Measurements from ENCODE around the gene UAP1L1. TPM values are rescaled to one million over a fixed set of nuclear protein-coding genes. Genes with fewer than 3 reads are reported as not detected.

Gene UAP1L1
- total RNA-seq, 1 experiment from 2014 or later, result 6.6 TPM

- no peak overlapping the region for H2BK15ac ChIP-seq (ENCODE audit: low read depth, low read length)
- no peak overlapping the region for H2BK20ac ChIP-seq (ENCODE audit: low read depth, low read length, poor library complexity, severe bottlenecking)
- H3K79me1 ChIP-seq (ENCODE audit: insufficient read depth, low read depth, low read length, poor library complexity, severe bottlenecking), result no peaks in the 10 kb centered on the region
- no peak overlapping the region for H3K56ac ChIP-seq (ENCODE audit: insufficient read length, low read depth, low read length)
- H4K5ac ChIP-seq (ENCODE audit: insufficient read length, low read depth, low read length), result no peak overlapping the region
- no peak for DNase-seq
- H3T11ph ChIP-seq (ENCODE audit: low read length), result no peak overlapping the region
- no peak overlapping the region for H2BK120ac ChIP-seq (ENCODE audit: low read depth, low read length, poor library complexity, severe bottlenecking)
- Mint-ChIP-seq H3K27ac (no peak overlapping the region), H3K4me3 (peak overlapping the region; percentile 58 to 75), H3K9me3 (no peaks in the 10 kb centered on the region), H3K36me3 (ENCODE audit: insufficient read depth in 1 of 3, low read depth in 3 of 3) (peaks cover 0 to 5% (median 4%) of the 10 kb centered on the region in 3 experiments; a peak in 4 of 7 replicates), H3K4me1 (peaks cover 13 to 25% of the 10 kb centered on the region in 2 experiments), H3K27me3 (ENCODE audit: low read depth) (peaks cover 3% of the 10 kb centered on the region; the same call in 1 of the 2 replicates)
- H3K9me3 ChIP-seq (ENCODE audit: control insufficient read depth, low read depth, low read length), result no peaks in the 10 kb centered on the region
- H3K4ac ChIP-seq (ENCODE audit: low read depth, low read length), result no peak overlapping the region
- peaks cover 4% of the 10 kb centered on the region for H4K20me1 ChIP-seq (ENCODE audit: control insufficient read depth, insufficient read depth, insufficient read length)
- H3K4me1 ChIP-seq (ENCODE audit: insufficient read depth, low read length), result peaks cover 5% of the 10 kb centered on the region; the same call in 1 of the 2 replicates
- H4K91ac ChIP-seq (ENCODE audit: insufficient read length, low read depth, low read length), result no peak overlapping the region
- no peak overlapping the region for H2BK12ac ChIP-seq (ENCODE audit: insufficient read length, low read depth, low read length)
- H3K18ac ChIP-seq (ENCODE audit: insufficient read length, low read depth, low read length), result no peak overlapping the region
- H2AFZ ChIP-seq (ENCODE audit: low read length), result no peak overlapping the region
- no peaks in the 10 kb centered on the region for H3K23me2 ChIP-seq (ENCODE audit: insufficient read length, low read depth, low read length, poor library complexity, severe bottlenecking)
- H3K14ac ChIP-seq (ENCODE audit: insufficient read depth, low read length), result no peak overlapping the region
- no CpG with 5 or more reads among the region's 17 CpGs for WGBS (ENCODE audit: extremely low coverage, insufficient read length, low lambda C conversion rate)
- no peak overlapping the region for H3K27ac ChIP-seq (ENCODE audit: insufficient read length, low read depth, low read length)
- H2AK5ac ChIP-seq (ENCODE audit: insufficient read length, low read length), result no peak overlapping the region
- H3K9ac ChIP-seq (ENCODE audit: extremely low read depth, insufficient read length, low read length), result no peak overlapping the region
- H4K8ac ChIP-seq (replicated peaks; ENCODE audit: insufficient read length, low read depth, low read length), result no peak overlapping the region
- H3K23ac ChIP-seq (ENCODE audit: insufficient read length, low read depth, low read length), result no peak overlapping the region
- no peak for TF ChIP-seq CTCF (conservative IDR thresholded peaks at IDR 0.05)
- no peaks in the 10 kb centered on the region for H3K79me2 ChIP-seq (ENCODE audit: insufficient read depth, low read length)
- no peak overlapping the region for H2BK5ac ChIP-seq (ENCODE audit: insufficient read length, low read length)
- H3K27me3 ChIP-seq (ENCODE audit: insufficient read depth, low read length), result no peaks in the 10 kb centered on the region
- peak overlapping the region; percentile 35 for H3K4me2 ChIP-seq (ENCODE audit: insufficient read depth, insufficient read length, low read length)
Measured at GRCh38 chr9:137068539-137069507, 8.5 kb upstream of the UAP1L1 start.

Data from H9 (cell line).